Measurements from ENCODE around the gene ALG14.
"Not testable (repeated sequence)": the region's sequence is repeated elsewhere in the genome, so short reads cannot be mapped to it uniquely, and the experiment has no call there.

Gene ALG14, protein sequence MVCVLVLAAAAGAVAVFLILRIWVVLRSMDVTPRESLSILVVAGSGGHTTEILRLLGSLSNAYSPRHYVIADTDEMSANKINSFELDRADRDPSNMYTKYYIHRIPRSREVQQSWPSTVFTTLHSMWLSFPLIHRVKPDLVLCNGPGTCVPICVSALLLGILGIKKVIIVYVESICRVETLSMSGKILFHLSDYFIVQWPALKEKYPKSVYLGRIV

DNA sequence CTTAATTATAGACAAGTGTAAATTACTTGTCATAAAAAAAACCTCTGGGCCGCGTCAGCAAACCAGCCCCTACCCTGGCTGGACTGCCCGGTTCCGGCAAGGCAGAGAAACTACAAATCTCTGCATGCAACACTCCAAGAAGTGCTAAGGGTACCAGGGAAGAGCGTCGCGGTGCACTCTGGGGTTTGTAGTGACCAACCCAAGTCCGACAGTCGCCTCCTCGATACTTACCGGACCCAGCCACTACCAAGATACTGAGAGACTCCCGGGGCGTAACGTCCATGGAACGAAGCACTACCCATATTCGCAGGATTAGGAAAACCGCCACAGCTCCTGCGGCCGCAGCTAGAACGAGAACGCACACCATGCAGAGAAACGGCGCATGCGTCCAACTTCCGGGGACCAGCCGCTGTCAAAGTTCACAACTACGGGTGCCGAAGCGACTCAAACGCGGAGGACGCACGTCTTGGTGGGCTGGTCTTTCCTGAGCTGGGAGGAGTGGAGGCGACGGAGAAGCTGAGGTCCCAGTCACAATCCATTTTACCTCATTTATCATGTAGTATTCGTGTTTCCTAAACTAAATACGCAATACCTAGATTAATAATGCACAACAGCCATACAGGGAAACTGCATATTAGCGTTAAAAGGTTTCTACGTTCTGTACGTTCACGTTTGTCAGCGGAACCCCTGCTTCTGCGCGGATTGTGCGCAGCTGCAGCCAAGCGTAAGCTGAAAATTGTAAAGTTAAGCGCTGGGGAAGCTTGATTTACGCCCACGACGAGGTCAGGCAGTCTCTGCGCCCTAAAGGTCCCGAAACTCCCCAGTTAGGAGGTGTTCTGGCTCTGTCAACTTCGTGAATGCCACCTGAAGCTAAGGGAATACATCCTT, at the start of gene ALG14:
TSS of gene ALG14 (minus strand) at position 420 of the 888 bp plus-strand sequence. CDS start at position 367, 53 bp downstream.
- peak; percentile 88 for DNase-seq (ENCODE audit: low read depth, low spot score)

DNA sequence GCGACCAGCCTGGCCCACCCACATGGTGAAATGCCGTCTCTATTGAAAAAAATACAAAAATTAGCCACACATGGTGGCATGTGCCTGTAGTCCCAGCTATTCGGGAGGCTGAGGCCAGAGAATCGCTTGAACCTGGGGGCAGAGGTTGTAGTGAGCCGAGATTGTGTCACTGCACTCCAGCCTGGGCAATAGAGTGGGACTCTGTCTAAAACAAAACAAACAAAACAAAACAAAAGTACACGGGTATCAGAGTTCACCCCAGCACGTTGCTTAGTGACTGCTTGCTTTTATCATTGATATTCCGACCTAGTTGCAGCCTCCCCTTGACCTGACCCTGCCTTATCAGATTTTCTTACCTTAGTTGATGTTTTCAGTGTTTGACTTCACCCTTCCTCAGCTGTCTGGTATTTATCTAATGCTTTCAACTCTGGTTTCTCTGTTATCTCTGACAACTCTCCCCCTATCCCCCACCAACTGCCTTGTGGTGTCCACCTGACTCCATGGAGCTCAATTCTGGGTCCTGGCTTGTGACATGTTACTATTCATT, 49.5 kb upstream of the ALG14 start:
- no peak for DNase-seq (ENCODE audit: low read depth, low spot score)

DNA sequence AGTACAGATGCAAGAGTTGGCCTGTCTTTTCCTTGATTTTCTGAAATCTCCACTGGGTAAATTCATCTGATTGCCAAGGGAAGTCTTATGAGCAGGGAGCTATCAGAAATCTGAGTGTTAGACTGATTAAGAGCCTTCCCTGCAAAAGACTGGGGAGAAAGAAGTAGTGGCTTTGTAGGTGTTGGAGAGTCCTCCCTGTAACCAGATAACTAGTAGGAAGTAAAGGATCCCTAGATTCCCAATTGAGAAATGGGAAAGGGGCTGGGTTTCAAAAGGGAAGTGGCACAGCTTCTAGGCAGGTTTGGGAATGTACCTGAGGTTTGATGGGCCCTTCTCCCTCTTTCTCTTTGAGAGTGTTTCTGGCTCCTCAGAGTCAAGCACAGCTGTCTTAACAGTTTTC, 46.5 kb upstream of the ALG14 start:
- no peak for DNase-seq (ENCODE audit: low read depth, low spot score)

DNA sequence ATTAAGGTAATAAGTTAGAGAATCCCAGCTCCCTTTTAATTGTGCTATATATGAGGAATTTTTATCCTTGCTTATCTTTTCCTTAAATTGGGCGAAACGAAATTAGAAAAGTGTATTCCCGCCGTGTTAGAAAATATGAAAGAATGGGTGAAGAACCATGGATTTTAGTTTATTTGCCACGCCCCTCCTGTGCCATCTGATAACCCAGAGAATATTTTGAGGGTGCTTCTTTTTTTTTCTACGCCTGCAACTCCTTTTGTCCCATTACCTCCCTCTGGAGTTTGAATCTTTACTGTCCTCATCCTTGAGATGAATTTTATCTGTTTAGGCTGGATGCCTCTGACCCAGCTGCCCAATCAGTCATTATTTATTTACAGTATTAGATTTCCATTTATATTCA, 46.0 kb upstream of the ALG14 start:
- DNase-seq (ENCODE audit: low read depth, low spot score) = no peak

DNA sequence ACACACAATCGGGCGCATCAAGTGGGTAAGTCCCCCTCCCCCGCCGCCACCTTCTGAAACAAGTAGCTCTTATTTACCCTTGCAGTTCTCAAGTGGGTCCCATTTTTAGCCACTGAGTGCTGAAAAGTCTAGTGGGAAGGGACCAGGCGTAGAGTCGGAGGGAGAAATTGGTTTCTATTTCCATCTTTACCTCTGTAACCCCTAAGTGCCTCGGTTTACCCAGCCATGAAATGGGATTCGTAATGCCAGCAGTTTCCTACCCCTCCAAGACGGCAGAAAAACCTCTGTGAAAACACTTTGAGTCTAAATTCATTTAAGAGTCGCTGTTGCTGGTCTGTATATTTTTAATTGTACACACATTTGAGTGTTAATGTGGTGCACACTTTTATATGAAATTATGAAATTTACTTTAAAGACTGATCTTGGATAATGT, 45.3 kb upstream of the ALG14 start:
- no peak for DNase-seq (ENCODE audit: low read depth, low spot score)

DNA sequence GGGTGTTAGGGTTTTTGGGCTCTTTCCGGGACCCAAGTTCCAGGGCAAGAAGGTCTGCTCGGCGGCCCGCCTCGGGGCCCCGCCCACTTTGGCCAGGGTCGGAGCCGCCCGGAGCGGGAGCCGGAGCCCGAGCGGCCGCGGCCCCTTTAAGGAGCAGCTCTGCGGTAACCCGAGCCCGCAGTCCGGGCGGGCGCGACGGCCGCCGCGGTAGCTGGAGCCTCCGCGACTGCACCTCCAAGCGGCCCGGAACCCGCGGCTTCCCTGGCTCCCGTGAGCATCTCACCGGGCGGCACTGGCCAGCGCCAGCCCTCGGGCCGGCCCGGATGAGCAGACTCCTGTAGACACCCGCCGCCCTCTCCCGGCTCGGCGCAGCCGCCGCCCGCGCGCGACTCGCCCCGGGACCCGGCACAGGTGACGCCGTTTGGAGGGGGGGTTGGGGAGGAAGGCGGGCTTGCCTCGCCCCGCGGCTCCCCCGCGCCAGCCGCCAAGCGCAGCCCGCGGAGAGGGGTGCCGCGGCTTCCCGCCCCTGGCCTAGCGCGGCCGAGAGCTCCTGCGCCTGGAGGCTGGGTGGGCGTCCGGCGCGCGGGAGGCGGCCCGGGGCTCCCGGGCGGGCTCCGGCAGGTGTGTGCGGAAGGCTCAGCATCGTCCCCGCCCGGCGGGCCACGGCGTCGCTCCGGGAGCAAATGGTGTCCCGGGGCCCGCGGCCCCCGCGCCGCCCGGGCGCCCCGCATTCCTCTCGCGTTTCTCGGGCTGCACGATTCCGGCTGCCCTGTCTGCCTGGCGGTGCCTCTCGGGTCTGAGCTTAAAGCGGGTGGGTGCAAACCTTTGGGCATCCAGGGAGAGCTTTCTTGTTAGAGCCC, 44.7 kb upstream of the ALG14 start, which contains the start of gene TLCD4:
TSS of gene TLCD4 (plus strand) at position 149 of the 860 bp plus-strand sequence. CDS start 26,547 bp downstream, outside the sequence.
- DNase-seq (ENCODE audit: low read depth, low spot score) = peak; percentile 0

DNA sequence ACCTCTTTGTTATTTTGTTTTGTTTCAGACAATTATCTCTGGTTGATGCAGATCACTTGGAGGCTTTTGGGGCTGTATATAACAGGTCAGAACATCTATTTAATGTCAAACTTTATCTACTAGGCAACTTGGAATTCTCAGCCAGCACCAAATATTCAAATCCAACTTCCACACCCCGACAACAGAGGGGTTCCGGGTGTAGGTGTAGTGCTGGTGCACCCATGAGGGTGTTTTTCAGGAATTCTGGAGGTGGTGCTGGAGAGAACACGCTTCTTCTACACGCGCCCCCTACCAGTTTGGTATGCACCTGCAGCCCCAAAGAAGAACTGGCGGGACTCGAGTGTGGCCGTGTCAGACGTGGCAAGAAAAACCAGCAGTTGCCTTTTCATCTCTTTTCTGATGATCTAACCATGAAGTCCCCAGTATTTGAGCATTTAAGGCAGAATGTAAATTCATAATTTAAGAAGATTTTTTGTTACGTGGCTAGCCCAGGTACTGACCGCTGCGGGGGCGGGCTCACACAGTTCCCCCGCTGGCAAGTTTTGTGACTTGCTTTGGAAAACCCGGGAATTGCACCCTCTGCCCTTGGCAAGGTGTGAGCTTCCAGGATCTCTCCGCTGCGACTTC, 43.9 kb upstream of the ALG14 start:
- DNase-seq (ENCODE audit: low read depth, low spot score) = no peak

DNA sequence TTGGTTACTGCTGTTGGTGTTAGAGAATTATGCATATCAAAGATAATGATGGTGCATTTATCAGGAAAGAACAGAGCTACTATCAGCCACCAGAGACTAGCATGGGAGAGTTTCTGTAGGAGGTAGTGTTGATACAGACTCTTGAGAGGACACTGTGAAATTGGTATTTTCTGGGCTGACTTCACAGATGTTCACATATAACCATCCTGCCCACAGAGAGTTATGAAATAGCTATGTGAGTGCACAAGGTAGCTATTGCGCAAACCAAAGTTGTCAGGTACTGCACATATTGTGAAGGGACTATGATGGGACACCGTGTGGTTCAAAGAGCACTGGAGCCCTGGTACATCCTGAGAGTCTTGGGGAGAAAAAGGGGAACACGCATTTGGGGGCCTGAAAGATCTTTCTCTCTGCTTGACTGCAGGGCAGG, 43.0 kb upstream of the ALG14 start:
- no peak for DNase-seq (ENCODE audit: low read depth, low spot score)

DNA sequence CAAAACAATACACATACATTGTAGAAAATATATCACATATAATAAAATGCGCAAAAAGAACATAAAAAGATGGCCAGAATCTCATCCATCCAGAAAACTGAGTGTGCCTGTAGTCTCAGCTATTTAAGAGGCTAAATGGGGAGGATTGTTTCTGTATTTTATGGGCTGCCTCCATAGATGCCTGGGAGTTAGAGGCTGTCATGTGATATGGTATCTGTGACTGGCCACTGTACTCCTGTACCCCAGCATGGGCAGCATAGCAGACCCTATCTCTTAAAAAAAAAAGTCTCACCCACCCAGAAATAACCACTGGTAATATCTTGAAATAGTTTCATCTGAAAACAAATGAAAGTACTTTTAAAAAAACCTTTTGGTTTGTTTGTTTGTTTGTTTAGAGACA, 40.9 kb upstream of the ALG14 start:
- DNase-seq (ENCODE audit: low read depth, low spot score) = no peak

DNA sequence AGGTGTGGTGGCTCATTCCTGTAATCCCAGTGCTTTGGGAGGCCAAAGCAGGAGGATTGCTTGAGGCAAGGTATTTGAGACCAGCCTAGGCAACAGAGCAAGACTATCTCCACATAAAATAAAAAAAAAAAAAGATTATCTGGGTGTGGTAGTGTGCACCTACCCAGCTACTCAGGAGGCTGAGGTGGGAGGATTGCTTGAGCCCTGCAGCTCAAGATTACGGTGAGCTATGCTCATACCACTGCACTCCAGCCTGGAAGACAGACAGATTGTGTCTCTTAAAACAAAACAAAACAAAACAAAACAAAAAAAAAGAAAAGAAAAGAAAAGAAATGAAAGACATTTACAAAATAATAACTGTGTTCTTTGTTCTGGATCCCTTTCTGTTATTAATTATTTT, 38.3 kb upstream of the ALG14 start:
- DNase-seq (ENCODE audit: low read depth, low spot score) = no peak

DNA sequence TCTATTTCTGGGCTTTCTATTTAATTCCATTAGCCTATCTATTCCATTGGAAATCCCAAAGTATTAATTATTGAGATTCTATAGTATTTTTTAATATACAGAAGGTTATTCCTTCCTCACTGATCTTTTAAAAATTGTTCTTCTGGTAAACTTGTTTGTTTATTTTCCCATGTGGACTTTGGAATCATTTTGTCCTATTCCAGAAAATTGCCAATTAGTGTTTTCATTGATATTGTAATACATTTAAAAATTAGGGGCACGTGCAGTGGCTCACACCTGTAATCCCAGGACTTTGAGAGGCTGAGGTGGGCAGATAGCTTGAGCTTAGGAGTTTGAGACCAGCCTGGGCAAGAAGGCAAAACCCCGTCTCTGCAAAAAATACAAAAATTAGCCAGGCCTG, 36.0 kb upstream of the ALG14 start:
- DNase-seq (ENCODE audit: low read depth, low spot score) = no peak

DNA sequence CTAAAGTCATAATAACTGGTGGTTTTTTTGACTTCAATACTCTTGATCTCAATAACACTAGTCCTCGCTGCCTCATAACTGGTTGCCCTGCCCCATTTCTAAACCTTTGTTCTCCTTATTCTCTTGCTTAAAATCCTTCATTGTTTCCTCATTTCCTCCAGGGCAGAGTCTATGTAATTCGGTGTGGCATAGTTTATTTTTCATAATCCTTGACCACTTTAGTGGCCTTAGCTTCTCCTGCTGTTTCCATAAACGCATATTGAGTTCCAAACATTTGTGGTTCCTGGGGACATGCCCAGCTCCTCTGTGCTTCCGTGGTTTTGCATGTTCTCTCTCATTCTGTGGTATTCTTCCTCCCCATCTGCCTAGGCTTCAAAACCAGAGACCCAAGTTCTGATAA, 25.4 kb upstream of the ALG14 start:
- DNase-seq (ENCODE audit: low read depth, low spot score) = no peak

DNA sequence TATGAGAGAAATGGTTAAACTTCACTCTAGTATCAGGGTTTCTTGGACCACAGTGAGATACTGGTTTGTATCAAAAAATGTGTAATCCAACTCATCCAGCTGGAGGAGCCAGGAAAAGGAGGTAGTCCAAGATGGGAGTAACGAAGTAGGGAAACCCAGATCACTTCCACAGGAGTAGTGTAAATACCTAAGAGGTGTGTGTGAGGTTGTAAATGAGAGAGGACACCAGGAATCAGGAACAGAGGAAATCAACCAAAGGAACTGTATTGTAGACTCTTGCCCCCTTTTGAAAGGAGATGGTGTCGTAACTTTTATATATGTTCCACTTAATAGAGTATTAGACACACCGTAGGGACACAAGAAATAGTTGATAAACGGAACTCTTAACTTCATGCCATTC, 24.7 kb upstream of the ALG14 start:
- DNase-seq (ENCODE audit: low read depth, low spot score) = no peak

DNA sequence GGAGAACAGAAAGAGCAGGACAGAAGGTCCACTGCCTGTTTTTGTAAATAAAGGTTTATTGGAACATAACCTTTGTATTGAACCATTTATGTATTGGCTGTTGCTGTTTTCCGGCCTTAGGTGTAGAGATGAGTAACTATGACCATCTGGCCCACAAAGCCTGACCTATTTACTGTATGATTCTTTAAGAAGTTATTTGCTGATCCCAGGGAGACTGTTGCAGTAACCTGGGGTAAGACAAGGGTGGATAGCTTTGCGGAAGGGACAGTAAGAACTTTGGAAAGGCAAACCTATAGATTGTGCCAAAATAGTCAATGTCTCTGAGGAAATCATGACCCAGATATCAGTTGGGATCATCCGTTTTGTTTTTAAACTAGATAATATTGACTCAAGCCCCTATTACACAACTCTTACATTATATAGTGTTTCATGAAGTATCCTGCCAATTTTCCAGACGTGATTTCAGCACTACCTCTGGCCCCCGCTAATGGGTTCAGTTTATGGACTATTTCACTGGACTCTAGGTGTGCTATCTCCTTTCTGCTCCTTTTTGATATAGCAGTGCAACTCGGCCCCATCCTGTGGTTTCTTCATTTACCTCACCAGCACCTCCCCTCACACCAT, 23.6 kb upstream of the ALG14 start:
- DNase-seq (ENCODE audit: low read depth, low spot score) = no peak

DNA sequence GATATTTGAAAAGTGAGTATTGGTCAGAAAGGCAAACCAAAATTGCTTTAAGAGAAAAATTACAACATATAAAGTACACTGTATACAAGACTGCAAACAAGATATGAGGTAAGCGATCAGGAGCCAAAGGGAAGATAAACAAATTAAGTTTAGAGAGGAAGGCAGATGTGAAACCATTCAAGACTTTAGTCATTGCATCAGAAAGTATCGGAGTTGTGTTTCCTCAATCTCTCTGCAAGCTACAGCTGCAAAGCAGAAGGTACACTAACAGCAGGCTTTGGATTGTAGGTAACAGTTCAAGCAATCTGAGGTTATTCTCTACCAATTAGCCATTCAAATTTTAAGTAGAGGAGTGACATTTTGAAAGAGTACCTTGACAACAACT, 23.1 kb upstream of the ALG14 start:
- no peak for DNase-seq (ENCODE audit: low read depth, low spot score)

DNA sequence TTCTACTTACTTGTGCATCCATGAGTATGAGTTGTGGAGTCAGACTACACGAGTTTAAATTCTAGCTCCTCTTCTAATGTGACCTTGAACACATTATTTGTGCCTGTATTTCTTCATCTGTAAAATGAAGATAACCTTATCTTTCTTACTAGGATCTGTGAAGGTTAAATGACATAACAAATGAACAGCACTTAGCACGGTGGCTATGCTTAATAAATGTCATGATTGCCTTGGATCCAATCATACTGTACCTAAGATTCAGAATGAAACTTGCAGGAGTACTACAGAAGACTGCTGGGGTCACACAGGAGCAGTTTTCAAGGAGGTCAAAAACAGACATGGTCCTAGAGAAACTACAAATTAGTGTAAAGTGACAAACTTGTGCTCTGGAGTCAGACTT, 22.2 kb upstream of the ALG14 start:
- DNase-seq (ENCODE audit: low read depth, low spot score) = no peak

DNA sequence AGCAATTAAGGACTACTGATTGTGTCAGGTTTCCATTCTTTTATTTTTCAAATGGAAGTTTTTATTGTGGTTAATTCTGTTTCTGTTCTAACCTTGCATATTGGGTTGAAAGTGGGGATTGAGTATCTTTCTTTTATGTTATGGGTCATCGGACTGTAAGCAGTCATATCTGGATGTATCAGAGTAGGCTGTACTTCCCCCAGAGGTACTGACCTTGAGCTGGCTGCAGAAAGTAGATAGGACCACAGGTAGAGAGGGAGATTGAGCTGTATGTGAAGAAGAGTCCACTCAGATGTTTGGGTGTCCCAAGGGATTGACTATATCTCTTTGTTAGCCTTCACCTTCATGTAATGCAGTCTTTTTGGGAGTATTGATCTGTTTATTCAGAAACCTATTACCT, 20.5 kb upstream of the ALG14 start:
- no peak for DNase-seq (ENCODE audit: low read depth, low spot score)

DNA sequence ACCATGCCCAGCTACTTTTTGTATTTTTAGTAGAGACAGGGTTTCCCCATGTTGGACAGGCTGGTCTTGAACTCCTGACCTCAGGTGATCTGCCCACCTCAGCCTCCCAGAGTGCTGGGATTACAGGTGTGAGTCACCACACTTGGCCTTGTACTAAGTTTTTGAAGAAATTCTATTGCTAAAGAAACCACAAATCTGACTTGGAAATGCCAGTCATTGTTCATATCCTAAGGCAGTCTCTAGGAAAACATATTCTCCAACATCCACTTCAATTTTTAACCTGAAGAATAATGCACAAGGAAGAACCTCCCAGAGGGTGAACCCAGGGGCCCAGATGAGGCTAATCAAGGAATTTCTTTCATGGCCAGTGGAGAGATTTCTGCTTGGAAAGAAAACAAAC, 20.1 kb upstream of the ALG14 start:
- not testable (repeated sequence) for DNase-seq (ENCODE audit: low read depth, low spot score)

DNA sequence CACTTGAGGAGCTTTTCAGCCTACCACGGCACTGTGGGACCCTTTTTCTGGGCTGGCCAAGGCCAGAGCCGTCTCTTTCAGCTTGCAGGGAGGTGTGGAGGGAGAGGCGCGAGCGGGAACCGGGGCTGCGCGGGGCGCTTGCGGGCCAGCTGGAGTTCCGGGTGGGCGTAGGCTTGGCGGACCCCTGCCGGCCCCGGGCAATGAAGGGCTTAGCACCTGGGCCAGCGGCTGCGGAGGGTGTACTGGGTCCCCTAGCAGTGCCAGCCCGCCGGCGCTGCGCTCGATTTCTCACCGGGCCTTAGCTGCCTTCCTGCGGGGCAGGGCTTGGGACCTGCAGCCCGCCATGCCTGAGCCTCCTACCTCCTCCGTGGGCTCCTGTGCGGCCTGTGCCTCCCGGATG, 18.5 kb upstream of the ALG14 start:
- not testable (repeated sequence) for DNase-seq (ENCODE audit: low read depth, low spot score)

DNA sequence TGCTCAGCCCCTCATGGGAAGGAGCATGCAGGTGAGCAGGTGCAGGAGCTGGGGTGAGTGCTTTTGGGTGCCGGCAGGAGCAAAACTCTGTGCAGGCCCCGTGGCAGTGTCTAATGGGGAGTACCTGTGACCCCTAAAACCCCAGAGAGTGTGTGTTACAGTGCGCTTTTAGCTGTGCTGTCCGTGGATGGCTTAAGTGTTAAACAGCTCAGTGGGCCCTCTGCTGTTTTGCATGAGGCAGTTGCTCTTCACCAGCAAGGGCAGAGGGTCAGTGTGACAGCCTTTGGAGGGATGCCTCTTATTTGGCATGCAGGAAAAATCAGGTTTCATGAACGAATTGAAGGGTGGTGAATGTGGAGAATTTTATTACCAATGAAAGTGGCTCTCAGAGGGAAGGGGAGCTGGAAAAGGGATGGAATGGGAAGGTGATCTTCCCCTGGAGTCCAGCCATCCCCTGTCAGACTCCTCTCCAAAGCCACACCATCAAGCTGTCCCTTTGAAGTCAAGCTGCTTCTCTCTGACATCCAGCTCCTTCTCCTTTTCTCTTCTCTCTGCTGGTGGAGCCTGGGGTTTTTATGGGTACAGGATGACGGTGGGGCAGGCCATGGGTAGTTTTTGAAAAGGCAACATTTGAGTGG, 17.0 kb upstream of the ALG14 start:
- DNase-seq (ENCODE audit: low read depth, low spot score) = no peak
